Breast epithelium (tissue), 3 donors: ENCODE measurements around the gene ESRRA.

Experiments used
- POLR2A ChIP-seq: fragments of 450-650 bp; IDR thresholded peaks from one replicate; pipeline ENCODE4 v1.6.1; 2016; ENCODE audit warnings: antibody characterized with exemption, mild to moderate bottlenecking, moderate library complexity
- TF ChIP-seq, protein P1 (sequence below), 3 donors: fragments of 450-650 bp; IDR thresholded peaks; one replicate each; pipeline ENCODE4 v1.5.1; 2016 to 2017; ENCODE audit warnings: antibody characterized with exemption in 3 of 3, mild to moderate bottlenecking in 3 of 3, moderate library complexity in 3 of 3

DNA sequence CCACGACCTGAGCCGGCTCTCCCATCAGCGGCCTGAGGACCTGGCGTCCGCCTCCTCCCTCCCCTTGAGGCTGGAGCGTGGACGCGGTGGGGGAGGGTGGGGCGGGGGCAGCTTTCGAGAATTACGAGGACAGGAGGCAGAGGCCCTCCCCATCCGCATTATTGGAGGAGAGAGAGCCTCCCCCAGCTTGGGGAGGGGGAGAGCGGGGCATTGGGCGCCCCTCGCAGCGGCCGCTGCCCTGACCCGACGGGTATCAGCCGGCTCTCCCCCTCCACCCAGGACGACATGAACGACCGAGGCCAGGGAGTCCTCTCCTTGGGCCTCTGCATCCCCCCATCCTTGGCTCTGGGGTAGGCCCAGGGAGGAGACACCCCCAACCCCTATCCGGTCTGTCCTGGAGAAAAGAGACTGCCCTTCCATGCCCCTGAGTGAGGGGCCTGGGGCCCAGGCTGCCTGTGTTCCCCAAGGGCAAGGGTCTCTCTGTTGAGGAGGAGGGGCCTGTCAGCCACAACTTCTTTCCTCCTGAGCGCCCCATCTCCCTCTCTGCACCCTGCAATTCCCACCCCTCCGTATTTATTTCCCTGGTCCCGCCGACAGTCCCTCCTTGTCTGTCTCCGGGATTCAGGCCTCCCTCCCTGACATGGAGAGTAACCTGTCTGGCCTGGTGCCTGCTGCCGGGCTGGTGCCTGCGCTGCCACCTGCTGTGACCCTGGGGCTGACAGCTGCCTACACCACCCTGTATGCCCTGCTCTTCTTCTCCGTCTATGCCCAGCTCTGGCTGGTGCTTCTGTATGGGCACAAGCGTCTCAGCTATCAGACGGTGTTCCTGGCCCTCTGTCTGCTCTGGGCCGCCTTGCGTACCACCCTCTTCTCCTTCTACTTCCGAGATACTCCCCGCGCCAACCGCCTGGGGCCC is 19.2 kb upstream of the ESRRA start:
- TF ChIP-seq, protein P1, sequence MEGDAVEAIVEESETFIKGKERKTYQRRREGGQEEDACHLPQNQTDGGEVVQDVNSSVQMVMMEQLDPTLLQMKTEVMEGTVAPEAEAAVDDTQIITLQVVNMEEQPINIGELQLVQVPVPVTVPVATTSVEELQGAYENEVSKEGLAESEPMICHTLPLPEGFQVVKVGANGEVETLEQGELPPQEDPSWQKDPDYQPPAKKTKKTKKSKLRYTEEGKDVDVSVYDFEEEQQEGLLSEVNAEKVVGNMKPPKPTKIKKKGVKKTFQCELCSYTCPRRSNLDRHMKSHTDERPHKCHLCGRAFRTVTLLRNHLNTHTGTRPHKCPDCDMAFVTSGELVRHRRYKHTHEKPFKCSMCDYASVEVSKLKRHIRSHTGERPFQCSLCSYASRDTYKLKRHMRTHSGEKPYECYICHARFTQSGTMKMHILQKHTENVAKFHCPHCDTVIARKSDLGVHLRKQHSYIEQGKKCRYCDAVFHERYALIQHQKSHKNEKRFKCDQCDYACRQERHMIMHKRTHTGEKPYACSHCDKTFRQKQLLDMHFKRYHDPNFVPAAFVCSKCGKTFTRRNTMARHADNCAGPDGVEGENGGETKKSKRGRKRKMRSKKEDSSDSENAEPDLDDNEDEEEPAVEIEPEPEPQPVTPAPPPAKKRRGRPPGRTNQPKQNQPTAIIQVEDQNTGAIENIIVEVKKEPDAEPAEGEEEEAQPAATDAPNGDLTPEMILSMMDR (IDR thresholded peaks at IDR 0.05) = no peak
- TF ChIP-seq POLR2A = no peak
